ENCODE data around the gene ERP27.

ERP27 gene

DNA sequence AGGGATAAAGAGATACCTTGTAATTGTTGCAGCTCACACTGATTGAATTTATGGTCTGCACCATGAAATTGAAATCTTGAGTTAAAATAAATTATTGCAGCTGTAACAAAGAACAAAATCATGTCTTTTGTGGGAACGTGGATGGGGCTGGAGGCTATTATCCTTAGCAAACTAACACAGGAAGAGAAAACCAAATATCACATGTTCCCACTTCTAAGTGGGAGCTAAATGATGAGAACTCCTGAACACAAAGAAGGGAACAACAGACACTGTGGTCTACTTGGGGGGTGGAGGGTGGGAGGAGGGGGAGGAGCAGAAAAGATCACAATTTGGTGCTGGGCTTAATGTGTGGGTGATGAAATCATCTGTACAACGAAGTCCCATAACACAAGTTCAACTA is 22.6 kb downstream of the ERP27 start:
- no peak overlapping the region for H3K4me3 ChIP-seq (ENCODE audit: low read depth, low read length)
- H3K27ac ChIP-seq (ENCODE audit: extremely low read depth, low read depth, low read length) = no peak overlapping the region
- POLR2A ChIA-PET = no interaction called here
- CTCF ChIA-PET = interaction anchor here (0.5 to 0.7 kb wide), 3 partner anchors 15 to 354 kb away, joined by 3 to 5 read pairs (median 3); no protein-coding TSS in a partner anchor
- H3K9me3 ChIP-seq (ENCODE audit: control insufficient read depth, insufficient read depth, low read depth, low read length) = no peaks in the 10 kb centered on the region
- H3K36me3 ChIP-seq (ENCODE audit: control insufficient read depth in 2 of 2, insufficient read depth in 1 of 2, low read length in 2 of 2) = no peaks in the 10 kb centered on the region
- no peaks in the 10 kb centered on the region; the same call in 1 of the 2 replicates for H3K4me1 ChIP-seq (ENCODE audit: control insufficient read depth, insufficient read depth, low read length)
- TF ChIP-seq, protein P1, sequence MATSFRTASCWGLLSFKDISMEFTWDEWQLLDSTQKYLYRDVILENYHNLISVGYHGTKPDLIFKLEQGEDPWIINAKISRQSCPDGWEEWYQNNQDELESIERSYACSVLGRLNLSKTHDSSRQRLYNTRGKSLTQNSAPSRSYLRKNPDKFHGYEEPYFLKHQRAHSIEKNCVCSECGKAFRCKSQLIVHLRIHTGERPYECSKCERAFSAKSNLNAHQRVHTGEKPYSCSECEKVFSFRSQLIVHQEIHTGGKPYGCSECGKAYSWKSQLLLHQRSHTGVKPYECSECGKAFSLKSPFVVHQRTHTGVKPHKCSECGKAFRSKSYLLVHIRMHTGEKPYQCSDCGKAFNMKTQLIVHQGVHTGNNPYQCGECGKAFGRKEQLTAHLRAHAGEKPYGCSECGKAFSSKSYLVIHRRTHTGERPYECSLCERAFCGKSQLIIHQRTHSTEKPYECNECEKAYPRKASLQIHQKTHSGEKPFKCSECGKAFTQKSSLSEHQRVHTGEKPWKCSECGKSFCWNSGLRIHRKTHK (tag by site-specific recombination; IDR thresholded peaks at IDR 0.05) = no peak
- TF ChIP-seq ZNF155 (tag by site-specific recombination; IDR thresholded peaks at IDR 0.05) = no peak
- TF ChIP-seq GLIS1 (tag by site-specific recombination; IDR thresholded peaks at IDR 0.05) = no peak
- no peak for TF ChIP-seq ZBTB17 (tag by site-specific recombination; IDR thresholded peaks at IDR 0.05)
- no peak for TF ChIP-seq ZNF157 (tag by site-specific recombination; IDR thresholded peaks at IDR 0.05)
- TF ChIP-seq ZNF785 (tag by site-specific recombination; IDR thresholded peaks at IDR 0.05) = no peak
- TF ChIP-seq, protein P2, sequence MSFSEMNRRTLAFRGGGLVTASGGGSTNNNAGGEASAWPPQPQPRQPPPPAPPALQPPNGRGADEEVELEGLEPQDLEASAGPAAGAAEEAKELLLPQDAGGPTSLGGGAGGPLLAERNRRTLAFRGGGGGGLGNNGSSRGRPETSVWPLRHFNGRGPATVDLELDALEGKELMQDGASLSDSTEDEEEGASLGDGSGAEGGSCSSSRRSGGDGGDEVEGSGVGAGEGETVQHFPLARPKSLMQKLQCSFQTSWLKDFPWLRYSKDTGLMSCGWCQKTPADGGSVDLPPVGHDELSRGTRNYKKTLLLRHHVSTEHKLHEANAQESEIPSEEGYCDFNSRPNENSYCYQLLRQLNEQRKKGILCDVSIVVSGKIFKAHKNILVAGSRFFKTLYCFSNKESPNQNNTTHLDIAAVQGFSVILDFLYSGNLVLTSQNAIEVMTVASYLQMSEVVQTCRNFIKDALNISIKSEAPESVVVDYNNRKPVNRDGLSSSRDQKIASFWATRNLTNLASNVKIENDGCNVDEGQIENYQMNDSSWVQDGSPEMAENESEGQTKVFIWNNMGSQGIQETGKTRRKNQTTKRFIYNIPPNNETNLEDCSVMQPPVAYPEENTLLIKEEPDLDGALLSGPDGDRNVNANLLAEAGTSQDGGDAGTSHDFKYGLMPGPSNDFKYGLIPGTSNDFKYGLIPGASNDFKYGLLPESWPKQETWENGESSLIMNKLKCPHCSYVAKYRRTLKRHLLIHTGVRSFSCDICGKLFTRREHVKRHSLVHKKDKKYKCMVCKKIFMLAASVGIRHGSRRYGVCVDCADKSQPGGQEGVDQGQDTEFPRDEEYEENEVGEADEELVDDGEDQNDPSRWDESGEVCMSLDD (tag by site-specific recombination; IDR thresholded peaks at IDR 0.05) = no peak
- no peak for TF ChIP-seq ZNF248 (tag by site-specific recombination; IDR thresholded peaks at IDR 0.05)
- no peak for TF ChIP-seq ZNF132 (tag by site-specific recombination; IDR thresholded peaks at IDR 0.05; ENCODE audit: borderline replicate concordance)

DNA sequence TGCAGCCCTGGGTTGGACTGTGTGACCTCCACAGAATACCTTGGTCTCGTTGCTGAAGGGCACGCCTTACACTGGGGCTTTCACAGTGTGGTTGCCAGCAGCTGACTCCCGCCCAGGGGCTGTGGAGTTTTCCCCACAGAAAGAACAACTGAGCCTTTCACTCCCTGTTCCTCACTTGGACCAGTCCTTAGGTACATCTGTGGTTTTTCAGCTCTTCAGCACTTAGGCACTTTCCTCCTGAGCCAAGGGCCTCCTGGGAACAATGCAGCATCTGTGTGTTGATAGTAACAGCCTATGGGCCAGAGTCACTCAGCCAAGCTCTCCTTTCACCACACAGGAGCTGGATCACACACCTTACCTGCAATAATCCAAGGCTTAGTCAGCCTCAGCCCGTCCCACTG is 25.0 kb downstream of the ERP27 start:
- CTCF ChIA-PET = interaction anchor here (0.6 to 0.9 kb wide), 3 partner anchors 8 to 73 kb away, joined by 3 to 4 read pairs (median 3); no protein-coding TSS in a partner anchor
- no peak overlapping the region for H3K4me3 ChIP-seq (ENCODE audit: low read depth, low read length)
- H3K36me3 ChIP-seq (ENCODE audit: control insufficient read depth in 2 of 2, insufficient read depth in 1 of 2, low read length in 2 of 2) = no peaks in the 10 kb centered on the region
- H3K4me1 ChIP-seq (ENCODE audit: control insufficient read depth, insufficient read depth, low read length) = no peaks in the 10 kb centered on the region; the same call in 1 of the 2 replicates
- POLR2A ChIA-PET = no interaction called here
- TF ChIP-seq ZNF37A (tag by site-specific recombination; IDR thresholded peaks at IDR 0.05) (no peak), ZNF423 (tag by site-specific recombination; IDR thresholded peaks at IDR 0.05) (no peak), ZXDB (tag by site-specific recombination; IDR thresholded peaks at IDR 0.05) (no peak), BCL11B (tag by site-specific recombination; IDR thresholded peaks at IDR 0.05; ENCODE audit: low read depth) (no peak), ZNF302 (tag by site-specific recombination; IDR thresholded peaks at IDR 0.05; ENCODE audit: low read depth) (no peak), ZSCAN30 (tag by site-specific recombination; IDR thresholded peaks at IDR 0.05) (no peak), PRDM1 (tag by site-specific recombination; IDR thresholded peaks at IDR 0.05) (no peak), ZNF530 (tag by site-specific recombination; IDR thresholded peaks at IDR 0.05; ENCODE audit: low read depth) (no peak), OSR2 (tag by site-specific recombination; IDR thresholded peaks at IDR 0.05) (no peak)
- TF ChIP-seq, protein P3, sequence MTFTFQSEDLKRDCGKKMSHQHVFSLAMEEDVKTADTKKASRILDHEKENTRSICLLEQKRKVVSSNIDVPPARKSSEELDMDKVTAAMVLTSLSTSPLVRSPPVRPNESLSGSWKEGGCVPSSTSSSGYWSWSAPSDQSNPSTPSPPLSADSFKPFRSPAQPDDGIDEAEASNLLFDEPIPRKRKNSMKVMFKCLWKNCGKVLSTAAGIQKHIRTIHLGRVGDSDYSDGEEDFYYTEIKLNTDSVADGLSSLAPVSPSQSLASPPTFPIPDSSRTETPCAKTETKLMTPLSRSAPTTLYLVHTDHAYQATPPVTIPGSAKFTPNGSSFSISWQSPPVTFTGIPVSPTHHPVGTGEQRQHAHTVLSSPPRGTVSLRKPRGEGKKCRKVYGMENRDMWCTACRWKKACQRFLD (tag by site-specific recombination; IDR thresholded peaks at IDR 0.05) = no peak
- TF ChIP-seq, protein P4, sequence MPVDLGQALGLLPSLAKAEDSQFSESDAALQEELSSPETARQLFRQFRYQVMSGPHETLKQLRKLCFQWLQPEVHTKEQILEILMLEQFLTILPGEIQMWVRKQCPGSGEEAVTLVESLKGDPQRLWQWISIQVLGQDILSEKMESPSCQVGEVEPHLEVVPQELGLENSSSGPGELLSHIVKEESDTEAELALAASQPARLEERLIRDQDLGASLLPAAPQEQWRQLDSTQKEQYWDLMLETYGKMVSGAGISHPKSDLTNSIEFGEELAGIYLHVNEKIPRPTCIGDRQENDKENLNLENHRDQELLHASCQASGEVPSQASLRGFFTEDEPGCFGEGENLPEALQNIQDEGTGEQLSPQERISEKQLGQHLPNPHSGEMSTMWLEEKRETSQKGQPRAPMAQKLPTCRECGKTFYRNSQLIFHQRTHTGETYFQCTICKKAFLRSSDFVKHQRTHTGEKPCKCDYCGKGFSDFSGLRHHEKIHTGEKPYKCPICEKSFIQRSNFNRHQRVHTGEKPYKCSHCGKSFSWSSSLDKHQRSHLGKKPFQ (tag by site-specific recombination; IDR thresholded peaks at IDR 0.05) = no peak
- H3K9me3 ChIP-seq (ENCODE audit: control insufficient read depth, insufficient read depth, low read depth, low read length) = no peaks in the 10 kb centered on the region
- H3K27ac ChIP-seq (ENCODE audit: extremely low read depth, low read depth, low read length) = no peak overlapping the region

Measured in HEK293 (cell line).